HEK293 (cell line): ENCODE results near the gene HOTAIR.

Experiments used
- GLIS2 ChIP-seq: fragments of 450-650 bp; formaldehyde crosslinking; IDR thresholded peaks from 2 replicates; pipeline ENCODE4 v1.5.1; 2016; ENCODE audit warnings: missing biosample characterization, missing genetic modification characterization
- KLF10 ChIP-seq: fragments of 450-650 bp; IDR thresholded peaks from 2 replicates; pipeline ENCODE4 v1.5.1; 2018; ENCODE audit warnings: missing biosample characterization, mild to moderate bottlenecking, missing genetic modification characterization
- KLF9 ChIP-seq: fragments of 450-650 bp; formaldehyde crosslinking; IDR thresholded peaks from 2 replicates; pipeline ENCODE4 v1.5.1; 2016; ENCODE audit warnings: missing biosample characterization, missing genetic modification characterization, low read depth
- OSR2 ChIP-seq: fragments of 450-650 bp; formaldehyde crosslinking; IDR thresholded peaks from 2 replicates; pipeline ENCODE4 v1.5.1; 2016; ENCODE audit warnings: missing biosample characterization, missing genetic modification characterization
- SP3 ChIP-seq: fragments of 450-650 bp; formaldehyde crosslinking; IDR thresholded peaks from 2 replicates; pipeline ENCODE4 v1.5.1; 2016; ENCODE audit warnings: missing biosample characterization, missing genetic modification characterization
- ZBTB11 ChIP-seq: fragments of 450-650 bp; formaldehyde crosslinking; conservative IDR thresholded peaks from 2 replicates; pipeline ENCODE4 v1.5.1; 2016; ENCODE audit warnings: low read depth, missing biosample characterization, missing genetic modification characterization
- ZBTB26 ChIP-seq: fragments of 450-650 bp; formaldehyde crosslinking; optimal IDR thresholded peaks from 2 replicates; pipeline ENCODE3; 2016; ENCODE audit warnings: missing biosample characterization, mild to moderate bottlenecking, missing genetic modification characterization
- ZBTB48 ChIP-seq: fragments of 450-650 bp; formaldehyde crosslinking; IDR thresholded peaks from 2 replicates; pipeline ENCODE4 v1.5.1; 2016; ENCODE audit warnings: missing biosample characterization, missing genetic modification characterization
- ZIC2 ChIP-seq: fragments of 450-650 bp; formaldehyde crosslinking; IDR thresholded peaks from 2 replicates; pipeline ENCODE4 v1.5.1; 2016; ENCODE audit warnings: missing biosample characterization, missing genetic modification characterization
- ZNF223 ChIP-seq: fragments of 450-650 bp; formaldehyde crosslinking; IDR thresholded peaks from 2 replicates; pipeline ENCODE4 v1.5.1; 2016; ENCODE audit warnings: missing biosample characterization, missing genetic modification characterization
- ZNF473 ChIP-seq: fragments of 450-650 bp; formaldehyde crosslinking; IDR thresholded peaks from 2 replicates; pipeline ENCODE4 v1.5.1; 2017; ENCODE audit warnings: missing biosample characterization, missing genetic modification characterization
- ZNF585B ChIP-seq: fragments of 450-650 bp; formaldehyde crosslinking; IDR thresholded peaks from 2 replicates; pipeline ENCODE4 v1.5.1; 2016; ENCODE audit warnings: missing biosample characterization, missing genetic modification characterization
- ZNF621 ChIP-seq: fragments of 450-650 bp; formaldehyde crosslinking; IDR thresholded peaks from 2 replicates; pipeline ENCODE4 v1.5.1; 2017; ENCODE audit warnings: missing biosample characterization, missing genetic modification characterization
- ZNF777 ChIP-seq: fragments of 450-650 bp; formaldehyde crosslinking; IDR thresholded peaks from 2 replicates; pipeline ENCODE4 v1.5.1; 2017; ENCODE audit warnings: missing biosample characterization, missing genetic modification characterization, borderline replicate concordance
- ZSCAN5A ChIP-seq: fragments of 450-650 bp; formaldehyde crosslinking; IDR thresholded peaks from 2 replicates; pipeline ENCODE4 v1.5.1; 2016; ENCODE audit warnings: missing biosample characterization, missing genetic modification characterization
- ZXDB ChIP-seq: fragments of 450-650 bp; formaldehyde crosslinking; IDR thresholded peaks from 2 replicates; pipeline ENCODE4 v1.5.1; 2016; ENCODE audit warnings: missing biosample characterization, missing genetic modification characterization
- TF ChIP-seq, protein P1 (sequence below): fragments of 450-650 bp; formaldehyde crosslinking; IDR thresholded peaks from 2 replicates; pipeline ENCODE4 v1.5.1; 2016; ENCODE audit warnings: missing biosample characterization, missing genetic modification characterization
- TF ChIP-seq, protein P2 (sequence below): fragments of 450-650 bp; formaldehyde crosslinking; IDR thresholded peaks from 2 replicates; pipeline ENCODE4 v1.5.1; 2017; ENCODE audit warnings: missing biosample characterization, mild to moderate bottlenecking, missing genetic modification characterization, moderate library complexity

The HOTAIR gene

GRCh38 chr12:53939141-53940108 is 35.3 kb downstream of the HOTAIR start (continued):
- TF ChIP-seq, protein P1, sequence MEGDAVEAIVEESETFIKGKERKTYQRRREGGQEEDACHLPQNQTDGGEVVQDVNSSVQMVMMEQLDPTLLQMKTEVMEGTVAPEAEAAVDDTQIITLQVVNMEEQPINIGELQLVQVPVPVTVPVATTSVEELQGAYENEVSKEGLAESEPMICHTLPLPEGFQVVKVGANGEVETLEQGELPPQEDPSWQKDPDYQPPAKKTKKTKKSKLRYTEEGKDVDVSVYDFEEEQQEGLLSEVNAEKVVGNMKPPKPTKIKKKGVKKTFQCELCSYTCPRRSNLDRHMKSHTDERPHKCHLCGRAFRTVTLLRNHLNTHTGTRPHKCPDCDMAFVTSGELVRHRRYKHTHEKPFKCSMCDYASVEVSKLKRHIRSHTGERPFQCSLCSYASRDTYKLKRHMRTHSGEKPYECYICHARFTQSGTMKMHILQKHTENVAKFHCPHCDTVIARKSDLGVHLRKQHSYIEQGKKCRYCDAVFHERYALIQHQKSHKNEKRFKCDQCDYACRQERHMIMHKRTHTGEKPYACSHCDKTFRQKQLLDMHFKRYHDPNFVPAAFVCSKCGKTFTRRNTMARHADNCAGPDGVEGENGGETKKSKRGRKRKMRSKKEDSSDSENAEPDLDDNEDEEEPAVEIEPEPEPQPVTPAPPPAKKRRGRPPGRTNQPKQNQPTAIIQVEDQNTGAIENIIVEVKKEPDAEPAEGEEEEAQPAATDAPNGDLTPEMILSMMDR (tag by site-specific recombination), result peak; percentile 62; the same call in 1 of the 2 replicates
- peak; percentile 97 for TF ChIP-seq ZNF777 (tag by site-specific recombination)
- TF ChIP-seq ZNF473 (tag by site-specific recombination), result no peak
- TF ChIP-seq SP3 (tag by site-specific recombination), result no peak
- peak; percentile 33; the same call in 1 of the 2 replicates for TF ChIP-seq OSR2 (tag by site-specific recombination)
- TF ChIP-seq, protein P2, sequence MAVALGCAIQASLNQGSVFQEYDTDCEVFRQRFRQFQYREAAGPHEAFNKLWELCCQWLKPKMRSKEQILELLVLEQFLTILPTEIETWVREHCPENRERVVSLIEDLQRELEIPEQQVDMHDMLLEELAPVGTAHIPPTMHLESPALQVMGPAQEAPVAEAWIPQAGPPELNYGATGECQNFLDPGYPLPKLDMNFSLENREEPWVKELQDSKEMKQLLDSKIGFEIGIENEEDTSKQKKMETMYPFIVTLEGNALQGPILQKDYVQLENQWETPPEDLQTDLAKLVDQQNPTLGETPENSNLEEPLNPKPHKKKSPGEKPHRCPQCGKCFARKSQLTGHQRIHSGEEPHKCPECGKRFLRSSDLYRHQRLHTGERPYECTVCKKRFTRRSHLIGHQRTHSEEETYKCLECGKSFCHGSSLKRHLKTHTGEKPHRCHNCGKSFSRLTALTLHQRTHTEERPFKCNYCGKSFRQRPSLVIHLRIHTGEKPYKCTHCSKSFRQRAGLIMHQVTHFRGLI (tag by site-specific recombination), result peak; percentile 80
- no peak for TF ChIP-seq ZXDB (tag by site-specific recombination)
- TF ChIP-seq ZNF621, result no peak
- 0 out of 2 replicates have a peak, but pooled peaks have one; percentile 5 for TF ChIP-seq ZBTB11 (tag by site-specific recombination)
- 0 out of 2 replicates have a peak, but pooled peaks have one; percentile 50 for TF ChIP-seq ZNF223 (tag by site-specific recombination)
- peak; percentile 59 for TF ChIP-seq ZBTB26 (tag by site-specific recombination)
- no peak for TF ChIP-seq KLF9
- TF ChIP-seq ZNF585B (tag by site-specific recombination), result no peak
- peak; percentile 60 for TF ChIP-seq ZIC2 (tag by site-specific recombination)
- TF ChIP-seq KLF10 (tag by site-specific recombination), result peak; percentile 28; the same call in 1 of the 2 replicates
- peak; percentile 72; the same call in 1 of the 2 replicates for TF ChIP-seq ZBTB48 (tag by site-specific recombination)
- 0 out of 2 replicates have a peak, but pooled peaks have one; percentile 53 for TF ChIP-seq ZSCAN5A (tag by site-specific recombination)
- peak; percentile 58 for TF ChIP-seq GLIS2 (tag by site-specific recombination)
